MCF 10A (cell line): Measurements from ENCODE around the gene S1PR2. TPM values are rescaled to one million over a fixed set of nuclear protein-coding genes. Genes with fewer than 3 reads are reported as not detected.
A peak's percentile ranks its signal among the peaks of the same experiment; 100 is the strongest.

Experiments
- Bru-seq: library from RNA; stranded (reverse); fragments of 400-500 nt; gene quantifications from one replicate; lab custom pipeline; 2021; lab: Mats Ljungman, UMichigan
- BruChase-seq, 2 experiments: library from RNA; stranded (reverse); fragments of 400-500 nt; gene quantifications; one replicate each; lab custom pipeline; 2021; lab: Mats Ljungman, UMichigan
- BruUV-seq: library from RNA; stranded (reverse); fragments of 400-500 nt; replicated peaks from 2 replicates; lab custom pipeline; 2021; lab: Mats Ljungman, UMichigan
- CTCF ChIA-PET: fragments of 300-600 bp; sonication (Branson Sonifier 250); formaldehyde crosslinking; extraction: SDS; loops from one replicate; lab custom pipeline; 2021; ENCODE audit warnings: antibody characterized with exemption, inconsistent platforms; lab: Yijun Ruan, JAX
- POLR2A ChIA-PET: fragments of 300-600, 350-650 bp; sonication (Branson Sonifier 250); formaldehyde crosslinking; extraction: SDS; loops from one replicate; lab custom pipeline; 2020; ENCODE audit warnings: antibody characterized with exemption, inconsistent platforms; lab: Yijun Ruan, JAX
- DNase-seq: peaks from one replicate; pipeline ENCODE4 v3.0.0-alpha.2; 2018; ENCODE audit not compliant: unreplicated experiment
- H3K27ac Mint-ChIP-seq: one replicate; pipeline ENCODE4 v1.8.0; 2022; ENCODE audit warnings: mild to moderate bottlenecking, low read depth, mixed read lengths; ENCODE audit not compliant: unreplicated experiment
- H3K27me3 Mint-ChIP-seq: one replicate; pipeline ENCODE4 v1.8.0; 2022; ENCODE audit warnings: mixed read lengths; ENCODE audit not compliant: insufficient read depth, unreplicated experiment
- H3K36me3 Mint-ChIP-seq: one replicate; pipeline ENCODE4 v1.8.0; 2022; ENCODE audit warnings: mild to moderate bottlenecking, moderate library complexity, mixed read lengths; ENCODE audit not compliant: insufficient read depth, unreplicated experiment
- H3K4me1 Mint-ChIP-seq: one replicate; pipeline ENCODE4 v1.8.0; 2022; ENCODE audit warnings: mixed read lengths; ENCODE audit not compliant: insufficient read depth, unreplicated experiment
- H3K4me3 Mint-ChIP-seq: one replicate; pipeline ENCODE4 v1.8.0; 2022; ENCODE audit warnings: mild to moderate bottlenecking, moderate library complexity, mixed read lengths; ENCODE audit not compliant: unreplicated experiment
- H3K9me3 Mint-ChIP-seq: one replicate; pipeline ENCODE4 v1.8.0; 2022; ENCODE audit warnings: mixed read lengths; ENCODE audit not compliant: unreplicated experiment
- CTCF ChIP-seq: fragments of 200-600 bp; IDR thresholded peaks from one replicate; pipeline ENCODE4 v1.8.0; 2022; ENCODE audit warnings: antibody characterized with exemption, mild to moderate bottlenecking; ENCODE audit not compliant: unreplicated experiment
- intact Hi-C: fragments of 100-400 bp; cut with micrococcal nuclease; formaldehyde crosslinking; loops from 2 replicates; pipeline ENCODE4 v1.14.1; 2022
- long read RNA-seq: library from polyadenylated mRNA; stranded (forward); transcript quantifications from one replicate; pipeline ENCODE4 v2.0.0, GENCODE V29; 2022
- total RNA-seq: library from RNA; stranded (reverse); gene quantifications from 2 replicates; pipeline ENCODE4 v1.2.3, GENCODE V29; 2022

S1PR2 gene
- total RNA-seq (0.64 and 0.89 TPM in 2 replicates), Bru-seq, nascent RNA (percentile 21 among the genes with signal in this experiment), BruChase-seq, experiment 1, labeled RNA remaining after a 6-hour chase (percentile 21 among the genes with signal in this experiment), BruChase-seq, experiment 2, labeled RNA remaining after a 2-hour chase (percentile 38 among the genes with signal in this experiment)
- long read RNA-seq: 0 reads

DNA sequence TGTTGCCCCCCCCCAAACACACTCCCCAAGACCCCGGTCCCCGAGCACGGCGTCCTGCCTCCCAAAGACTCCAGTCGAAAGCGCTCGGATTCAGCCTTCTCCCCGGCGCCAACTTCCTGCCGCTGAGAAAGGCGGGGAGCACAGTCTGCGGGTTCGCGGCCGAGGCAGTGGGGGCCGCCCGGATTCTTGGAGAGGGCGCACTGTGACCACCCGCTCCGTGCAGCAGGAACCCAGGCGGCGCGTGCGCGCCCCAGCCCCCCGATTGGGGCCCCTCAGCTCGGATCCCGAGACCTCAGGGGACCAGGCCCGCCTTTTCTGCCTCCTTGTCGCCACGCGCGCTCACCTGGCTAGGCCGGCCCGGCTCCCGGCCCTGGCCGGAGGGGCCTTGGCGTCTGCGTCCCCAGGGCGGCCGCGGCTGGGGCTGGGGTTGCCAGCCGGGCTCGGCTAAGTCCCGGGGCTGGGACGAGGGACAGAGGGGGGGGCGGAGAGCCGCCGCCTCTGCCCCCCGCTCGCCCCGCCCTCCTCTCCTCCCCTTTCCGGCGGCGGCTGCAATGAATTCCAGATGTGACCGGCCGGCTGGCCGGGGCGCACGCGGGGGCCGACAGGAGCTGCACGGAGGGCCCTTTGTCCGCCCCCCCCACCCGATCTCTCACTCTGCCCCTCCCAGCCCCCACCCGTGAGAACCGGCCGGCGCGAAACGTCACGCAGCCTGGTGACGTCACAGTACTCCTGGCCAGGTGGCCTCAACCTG lies at the start of gene S1PR2:
Gene S1PR2, minus strand, starts transcription at position 471 of the 751 bp plus-strand sequence. CDS start 6,426 bp downstream, outside the sequence.
- intact Hi-C loops: loop anchor here (1.0 kb wide), 1 partner anchor 37 kb away; the partner anchor contains the start of gene DNMT1
- H3K36me3 Mint-ChIP-seq: peaks cover 6% of the 10 kb centered on the region
- no peaks in the 10 kb centered on the region for H3K4me1 Mint-ChIP-seq
- H3K27me3 Mint-ChIP-seq: no peaks in the 10 kb centered on the region
- peak; percentile 49 for DNase-seq
- no TSS peak for BruUV-seq
- no peaks in the 10 kb centered on the region for H3K9me3 Mint-ChIP-seq
- POLR2A ChIA-PET: interaction anchor here (1.3 kb wide), 1 partner anchor 37 kb away, joined by 5 read pairs; the partner anchor contains the start of gene DNMT1
- TF ChIP-seq CTCF: no peak
- H3K27ac Mint-ChIP-seq: no peak within 1 kb of the TSS
- CTCF ChIA-PET: interaction anchor here (2.2 kb wide), 1 partner anchor 19 kb away, joined by 8 read pairs; no protein-coding TSS in a partner anchor
- peak within 1 kb of the TSS; percentile 74 for H3K4me3 Mint-ChIP-seq

DNA sequence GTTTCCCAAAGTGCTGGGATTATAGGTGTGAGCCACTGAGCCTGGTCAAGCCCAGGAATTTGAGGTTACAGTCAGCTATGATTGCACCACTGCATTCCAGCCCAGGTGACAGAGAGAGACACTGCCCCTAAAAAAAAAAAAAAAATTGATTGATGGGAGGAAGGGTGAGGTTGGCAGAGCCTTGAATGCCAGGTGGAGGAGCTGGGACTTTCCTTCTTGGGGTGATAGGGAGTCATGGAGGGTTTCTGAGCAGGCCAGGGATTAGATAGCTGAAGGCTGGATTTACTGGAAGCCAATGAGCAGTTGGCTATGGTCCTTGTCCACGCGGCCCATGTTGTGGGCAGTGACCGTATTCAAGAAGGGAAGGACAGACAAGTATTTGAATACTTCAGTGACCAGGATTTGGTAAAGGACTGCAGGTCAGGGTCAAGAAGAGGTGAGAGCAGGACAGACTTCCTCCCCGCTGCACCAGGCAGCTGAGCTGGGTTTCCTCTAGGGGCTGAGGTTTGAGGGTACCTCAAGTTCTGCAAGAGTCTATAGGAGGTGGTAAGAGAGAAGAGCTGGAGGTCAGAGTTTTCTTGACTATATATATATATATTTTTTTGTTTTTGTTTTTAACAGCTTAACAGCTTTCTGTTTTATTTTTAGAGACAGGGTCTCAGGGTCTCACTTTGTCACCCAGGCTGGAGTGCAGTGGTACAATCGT lies 48.8 kb upstream of the S1PR2 start:
- H3K36me3 Mint-ChIP-seq: peaks cover 22% of the 10 kb centered on the region
- TF ChIP-seq CTCF: no peak
- intact Hi-C loops: no loop called here
- POLR2A ChIA-PET: interaction anchor here (0.7 kb wide), 1 partner anchor 36 kb away, joined by 3 read pairs; no protein-coding TSS in a partner anchor
- no peak overlapping the region for H3K4me3 Mint-ChIP-seq
- H3K27ac Mint-ChIP-seq: no peak overlapping the region
- peaks cover 8% of the 10 kb centered on the region for H3K4me1 Mint-ChIP-seq
- DNase-seq: no peak
- no peaks in the 10 kb centered on the region for H3K27me3 Mint-ChIP-seq
- no TSS peak for BruUV-seq
- CTCF ChIA-PET: interaction anchor here (0.6 to 2.1 kb wide), 7 partner anchors 9 to 344 kb away, joined by 3 to 13 read pairs (median 4); partner anchors contain the start of gene ICAM1
- H3K9me3 Mint-ChIP-seq: no peaks in the 10 kb centered on the region

- no TSS peak for BruUV-seq
These were observed 47.8 kb upstream of the S1PR2 start for GRCh38 chr19:10278935-10279334.

More at GRCh38 chr19:10278935-10279334, 47.8 kb upstream of the S1PR2 start:
- intact Hi-C loops: no loop called here
- no peak for DNase-seq
- H3K36me3 Mint-ChIP-seq: peaks cover 29% of the 10 kb centered on the region
- no peaks in the 10 kb centered on the region for H3K27me3 Mint-ChIP-seq
- no peaks in the 10 kb centered on the region for H3K9me3 Mint-ChIP-seq
- ChIA-PET POLR2A (interaction anchor here (0.7 to 1.0 kb wide), 2 partner anchors 20 to 37 kb away, joined by 3 read pairs; no protein-coding TSS in a partner anchor), CTCF (interaction anchor here (0.8 to 2.1 kb wide), 5 partner anchors 9 to 128 kb away, joined by 3 to 13 read pairs (median 4); partner anchors contain the start of gene ICAM1)
- H3K27ac Mint-ChIP-seq: no peak overlapping the region
- no peak for TF ChIP-seq CTCF
- H3K4me1 Mint-ChIP-seq: peaks cover 8% of the 10 kb centered on the region
- no peak overlapping the region for H3K4me3 Mint-ChIP-seq
